Endothelial cell of umbilical vein (primary cell): ENCODE data around the gene CFAP77. TPM values are rescaled to one million over a fixed set of nuclear protein-coding genes. Genes with fewer than 3 reads are reported as not detected.

Source experiments
- BruUV-seq: library from RNA; stranded (reverse); fragments of 400-500 nt; replicated peaks from 2 replicates; lab custom pipeline; 2021; lab: Mats Ljungman, UMichigan
- CTCF ChIA-PET: fragments of 300-600, 350-600 bp; sonication (Branson Sonifier 250); formaldehyde crosslinking; loops from one replicate; lab custom pipeline; 2021; ENCODE audit warnings: antibody characterized with exemption, inconsistent platforms; lab: Charles Lee
- POLR2A ChIA-PET: fragments of 300-600, 350-600 bp; sonication (Branson Sonifier 250); formaldehyde crosslinking; loops from one replicate; lab custom pipeline; 2021; ENCODE audit warnings: antibody characterized with exemption, inconsistent platforms; lab: Charles Lee
- DNase-seq: peaks from one replicate; pipeline ENCODE4 v3.0.0-alpha.2; 2011; ENCODE audit warnings: low read depth, low spot score
- FAIRE-seq: peaks from 2 replicates; lab custom pipeline; 2011; peaks lifted over from hg19 to GRCh38; lab: Jason Lieb, UNC
- H2AFZ ChIP-seq: 2 replicates; pipeline ENCODE4 v1.6.0; 2012; ENCODE audit warnings: low read depth, low read length, control low read depth, inconsistent platforms
- H3K27ac ChIP-seq: 2 replicates; pipeline ENCODE4 v1.5.1; 2011; ENCODE audit warnings: low read depth, mild to moderate bottlenecking, control low read depth, low read length, moderate library complexity; ENCODE audit not compliant: insufficient read depth
- H3K27me3 ChIP-seq, 2 experiments: 2 replicates each; pipeline versions ENCODE4 v1.6.0 to v1.6.1; 2011; ENCODE audit warnings: low read length in 2 of 2, mixed read lengths in 1 of 2; ENCODE audit not compliant: control insufficient read depth in 2 of 2, insufficient read depth in 2 of 2
- H3K36me3 ChIP-seq, 2 experiments: 2 replicates in 1 of 2; 3 replicates in 1 of 2; pipeline ENCODE4 v1.5.1; 2011; ENCODE audit warnings: low read length in 2 of 2, mild to moderate bottlenecking in 1 of 2, moderate library complexity in 1 of 2; ENCODE audit not compliant: control insufficient read depth in 2 of 2, insufficient read depth in 2 of 2; ENCODE audit errors: extremely low read depth in 1 of 2
- H3K4me1 ChIP-seq: 3 replicates; pipeline ENCODE4 v1.5.1; 2011; ENCODE audit warnings: mild to moderate bottlenecking, low read length; ENCODE audit not compliant: control insufficient read depth, insufficient read depth; ENCODE audit errors: extremely low read depth
- H3K4me2 ChIP-seq: 2 replicates; pipeline ENCODE4 v1.6.1; 2011; ENCODE audit warnings: low read length, control low read depth, mixed read lengths; ENCODE audit not compliant: insufficient read depth
- H3K4me3 ChIP-seq, 3 experiments: fragments of 200-600 bp in 1 of 3; sonication (generic), shearing (Covaris generic) in 1 of 3; replicated peaks in 1 of 3; 2 replicates each; pipeline ENCODE4 v1.5.1; 2011 to 2016; ENCODE audit warnings: control low read depth in 3 of 3, low read length in 3 of 3, mild to moderate bottlenecking in 2 of 3, inconsistent platforms in 1 of 3, low read depth in 1 of 3, moderate library complexity in 1 of 3; ENCODE audit not compliant: insufficient read depth in 1 of 3
- H3K79me2 ChIP-seq: 2 replicates; pipeline ENCODE4 v1.6.0; 2012; ENCODE audit warnings: low read length, inconsistent platforms; ENCODE audit not compliant: control insufficient read depth, insufficient read depth
- H3K9ac ChIP-seq: replicated peaks from 2 replicates; pipeline ENCODE3; 2011; ENCODE audit warnings: low read length, control low read depth; ENCODE audit not compliant: insufficient read depth; ENCODE audit errors: extremely low read depth
- H3K9me1 ChIP-seq: replicated peaks from 3 replicates; pipeline ENCODE4 v1.6.0; 2011; ENCODE audit warnings: mild to moderate bottlenecking, low read length; ENCODE audit not compliant: control insufficient read depth, insufficient read depth; ENCODE audit errors: extremely low read depth
- H3K9me3 ChIP-seq: replicated peaks from 2 replicates; pipeline ENCODE4 v1.5.1; 2012; ENCODE audit warnings: low read length, inconsistent platforms; ENCODE audit not compliant: control insufficient read depth, insufficient read depth
- H4K20me1 ChIP-seq: replicated peaks from 2 replicates; pipeline ENCODE3; 2011; ENCODE audit warnings: mild to moderate bottlenecking, low read length; ENCODE audit not compliant: control insufficient read depth, insufficient read depth; ENCODE audit errors: extremely low read depth
- EZH2 ChIP-seq: IDR thresholded peaks from 2 replicates; pipeline ENCODE4 v1.6.1; 2012; ENCODE audit warnings: borderline replicate concordance, low read depth, mild to moderate bottlenecking, moderate library complexity, low read length, inconsistent platforms; ENCODE audit not compliant: severe bottlenecking
- FOS ChIP-seq: IDR thresholded peaks from 2 replicates; pipeline ENCODE4 v1.6.1; 2011; ENCODE audit warnings: mild to moderate bottlenecking, low read length, moderate library complexity, borderline replicate concordance; ENCODE audit not compliant: insufficient read depth
- GATA2 ChIP-seq: IDR thresholded peaks from 2 replicates; pipeline ENCODE4 v1.7.0; 2011; ENCODE audit warnings: low read depth, mild to moderate bottlenecking, moderate library complexity, mixed read lengths, low read length; ENCODE audit not compliant: insufficient read length, insufficient read depth
- JUN ChIP-seq: IDR thresholded peaks from 2 replicates; pipeline ENCODE4 v1.6.1; 2011; ENCODE audit warnings: borderline replicate concordance, low read depth; ENCODE audit not compliant: insufficient read length, insufficient read depth
- MYC ChIP-seq: IDR thresholded peaks from one replicate; pipeline ENCODE4 v1.6.1; 2011; ENCODE audit warnings: mild to moderate bottlenecking, low read depth, low read length
- POLR2A ChIP-seq: IDR thresholded peaks from 2 replicates; pipeline ENCODE4 v1.6.1; 2012; ENCODE audit warnings: low read depth, mild to moderate bottlenecking, control low read depth, low read length
- POLR2AphosphoS5 ChIP-seq: IDR thresholded peaks from 2 replicates; pipeline ENCODE4 v1.6.1; 2012; ENCODE audit warnings: low read depth, mild to moderate bottlenecking, control low read depth, low read length, moderate library complexity; ENCODE audit not compliant: insufficient read depth
- dilution Hi-C: fragments of 300-500 bp; cut with MboI; formaldehyde crosslinking; loops from one replicate; pipeline ENCODE4 v1.15.0; 2019; ENCODE audit warnings: low sequenced_read_pairs; ENCODE audit not compliant: extremely low pct_ligation_motif_present
- intact Hi-C: fragments of 100-400 bp; cut with micrococcal nuclease; formaldehyde crosslinking; loops from one replicate; pipeline ENCODE4 v1.10.0; 2022
- polyA plus RNA-seq, 4 experiments: library from polyadenylated mRNA; depleted of rRNA in 3 of 4; stranded (reverse) in 3 of 4; unstranded in 1 of 4; fragments of >200 nt; gene quantifications; 2 replicates each; pipeline versions ENCODE4 v1.2.1 to v1.2.3, GENCODE V29; 2011 to 2012; ENCODE audit warnings: missing spikeins in 1 of 4
- total RNA-seq: library from RNA; stranded (reverse); gene quantifications from 2 replicates; pipeline ENCODE4 v1.2.3, GENCODE V29; 2021
- TF ChIP-seq, protein P1 (sequence below), 2 donors: IDR thresholded peaks; 1 replicate in 1 of 2; 2 replicates in 1 of 2; pipeline ENCODE4 v1.5.1; 2011; ENCODE audit warnings: low read length in 2 of 2, mild to moderate bottlenecking in 2 of 2, moderate library complexity in 2 of 2, control low read depth in 1 of 2, inconsistent platforms in 1 of 2, low read depth in 1 of 2; ENCODE audit not compliant: insufficient read depth in 1 of 2; ENCODE audit errors: extremely low read depth in 1 of 2
- TF ChIP-seq, protein P2 (sequence below): IDR thresholded peaks from 2 replicates; pipeline ENCODE4 v1.6.1; 2011; ENCODE audit not compliant: insufficient read depth, insufficient read length

CFAP77 gene
- total and polyA plus RNA-seq, 2 donors (not counting 3 experiments of a cell fraction or from before 2014, with no cell fraction given) = not detected

DNA sequence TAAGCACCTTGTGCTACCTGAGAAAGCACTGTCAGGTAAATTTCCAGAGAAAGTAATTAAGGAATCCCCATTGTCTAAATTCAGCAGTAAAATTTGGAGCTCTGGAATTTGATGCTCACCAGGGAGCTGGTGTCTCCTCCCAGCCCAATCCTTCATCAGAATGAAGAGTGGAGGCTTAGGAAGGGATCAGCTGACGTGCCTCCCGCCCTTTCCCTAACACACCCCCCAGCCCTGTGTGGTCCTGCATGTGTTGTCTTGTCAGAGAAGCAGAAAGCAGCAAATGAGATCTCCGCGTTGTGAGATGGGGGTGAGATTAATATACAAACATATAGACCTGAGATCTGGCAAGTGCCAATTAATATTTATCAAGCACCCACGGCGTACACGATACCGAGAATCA is 145.5 kb downstream of the CFAP77 start:
- H3K27ac ChIP-seq = no peak overlapping the region
- TF ChIP-seq POLR2AphosphoS5 (no peak), MYC (no peak), EZH2 (no peak), FOS (no peak), JUN (no peak), GATA2 (no peak), POLR2A (no peak)
- TF ChIP-seq, protein P1, sequence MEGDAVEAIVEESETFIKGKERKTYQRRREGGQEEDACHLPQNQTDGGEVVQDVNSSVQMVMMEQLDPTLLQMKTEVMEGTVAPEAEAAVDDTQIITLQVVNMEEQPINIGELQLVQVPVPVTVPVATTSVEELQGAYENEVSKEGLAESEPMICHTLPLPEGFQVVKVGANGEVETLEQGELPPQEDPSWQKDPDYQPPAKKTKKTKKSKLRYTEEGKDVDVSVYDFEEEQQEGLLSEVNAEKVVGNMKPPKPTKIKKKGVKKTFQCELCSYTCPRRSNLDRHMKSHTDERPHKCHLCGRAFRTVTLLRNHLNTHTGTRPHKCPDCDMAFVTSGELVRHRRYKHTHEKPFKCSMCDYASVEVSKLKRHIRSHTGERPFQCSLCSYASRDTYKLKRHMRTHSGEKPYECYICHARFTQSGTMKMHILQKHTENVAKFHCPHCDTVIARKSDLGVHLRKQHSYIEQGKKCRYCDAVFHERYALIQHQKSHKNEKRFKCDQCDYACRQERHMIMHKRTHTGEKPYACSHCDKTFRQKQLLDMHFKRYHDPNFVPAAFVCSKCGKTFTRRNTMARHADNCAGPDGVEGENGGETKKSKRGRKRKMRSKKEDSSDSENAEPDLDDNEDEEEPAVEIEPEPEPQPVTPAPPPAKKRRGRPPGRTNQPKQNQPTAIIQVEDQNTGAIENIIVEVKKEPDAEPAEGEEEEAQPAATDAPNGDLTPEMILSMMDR (IDR thresholded peaks at IDR 0.05; ENCODE audit: extremely low read depth in 1 of 2, insufficient read depth in 1 of 2, low read depth in 1 of 2, low read length in 2 of 2) = no peak
- TF ChIP-seq, protein P2, sequence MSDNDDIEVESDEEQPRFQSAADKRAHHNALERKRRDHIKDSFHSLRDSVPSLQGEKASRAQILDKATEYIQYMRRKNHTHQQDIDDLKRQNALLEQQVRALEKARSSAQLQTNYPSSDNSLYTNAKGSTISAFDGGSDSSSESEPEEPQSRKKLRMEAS = no peak
- BruUV-seq = no TSS peak
- dilution Hi-C loops = no loop called here
- intact Hi-C loops = no loop called here
- no peak overlapping the region for H3K4me3 ChIP-seq
- H4K20me1 ChIP-seq = no peaks in the 10 kb centered on the region
- no peaks in the 10 kb centered on the region for H3K36me3 ChIP-seq
- no peak for DNase-seq
- no peaks in the 10 kb centered on the region for H3K4me1 ChIP-seq
- FAIRE-seq = no peak
- no peaks in the 10 kb centered on the region for H3K9me1 ChIP-seq
- H3K79me2 ChIP-seq = no peaks in the 10 kb centered on the region
- no peaks in the 10 kb centered on the region for H3K9me3 ChIP-seq
- no peak overlapping the region for H3K9ac ChIP-seq
- ChIA-PET POLR2A (no interaction called here), CTCF (no interaction called here)
- H2AFZ ChIP-seq = no peak overlapping the region
- H3K4me2 ChIP-seq = no peak overlapping the region
- H3K27me3 ChIP-seq = peaks cover 5 to 9% of the 10 kb centered on the region in 2 experiments
